Activated gamma-delta T cell treated with anti-CD3 and anti-CD28 coated beads, Interleukin-2, amount 50 U/mL, for 16 hours (primary cell): ENCODE results near the gene ROBO1.

Experiments
- DNase-seq: peaks from one replicate; pipeline ENCODE4 v3.0.0-alpha.2; 2020; ENCODE audit warnings: low read depth

ROBO1 gene

DNA sequence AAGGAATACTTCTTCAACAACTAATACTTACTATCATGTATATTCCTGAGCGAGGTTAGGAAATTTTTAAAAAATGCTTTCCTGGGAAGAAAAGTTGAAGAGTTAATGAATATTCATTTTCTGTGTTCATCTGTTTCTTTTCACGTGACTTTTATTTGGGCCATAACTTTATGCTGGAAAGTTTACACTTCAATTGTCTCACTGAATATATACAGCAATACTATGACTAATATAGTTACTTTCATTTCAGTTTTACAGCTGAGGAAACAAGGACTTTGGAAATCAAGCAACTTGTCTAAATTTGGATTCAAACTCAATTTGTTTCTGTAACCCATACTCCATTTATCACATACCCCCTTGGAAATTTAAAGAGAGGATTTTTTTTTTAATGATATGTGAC lies 894.2 kb downstream of the ROBO1 start:
- DNase-seq = no peak

DNA sequence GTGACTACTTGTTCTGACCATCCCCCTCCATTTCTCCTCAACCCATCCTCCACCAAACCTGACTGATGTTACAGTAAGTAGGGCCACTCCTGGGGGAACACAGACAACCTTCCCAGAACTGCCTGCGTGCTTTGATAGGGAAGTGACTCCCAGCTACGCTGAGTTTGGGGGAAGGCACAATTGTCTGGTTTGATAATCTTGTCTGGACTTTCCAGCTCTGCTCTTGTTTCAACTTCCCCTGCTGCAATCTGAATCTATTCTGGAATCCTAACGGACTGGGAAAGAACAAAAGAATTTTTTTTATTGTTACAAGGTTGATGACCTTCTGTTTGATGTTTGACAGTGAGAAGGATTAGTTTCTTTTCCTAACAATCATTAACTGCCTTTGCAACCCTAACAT lies 895.6 kb downstream of the ROBO1 start:
- no peak for DNase-seq

DNA sequence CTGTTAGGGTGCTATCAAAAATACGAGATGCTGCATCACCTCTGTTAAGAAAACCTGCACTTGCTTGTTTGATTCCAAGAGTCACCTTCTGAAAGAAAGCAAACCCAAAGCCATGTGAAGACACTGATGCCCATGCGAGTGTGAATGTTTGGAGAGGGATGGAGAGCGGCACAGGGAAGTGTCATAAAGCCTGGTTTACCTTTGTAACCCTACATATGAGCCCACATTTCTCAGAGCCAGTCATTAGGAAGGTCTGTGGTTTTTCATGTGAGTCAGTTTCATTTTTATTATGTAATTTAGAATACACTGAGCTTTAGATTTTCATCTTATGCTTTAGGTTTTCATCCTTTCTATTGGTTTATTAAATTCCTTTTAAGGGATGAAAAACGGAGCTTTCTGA lies 896.8 kb downstream of the ROBO1 start:
- no peak for DNase-seq

DNA sequence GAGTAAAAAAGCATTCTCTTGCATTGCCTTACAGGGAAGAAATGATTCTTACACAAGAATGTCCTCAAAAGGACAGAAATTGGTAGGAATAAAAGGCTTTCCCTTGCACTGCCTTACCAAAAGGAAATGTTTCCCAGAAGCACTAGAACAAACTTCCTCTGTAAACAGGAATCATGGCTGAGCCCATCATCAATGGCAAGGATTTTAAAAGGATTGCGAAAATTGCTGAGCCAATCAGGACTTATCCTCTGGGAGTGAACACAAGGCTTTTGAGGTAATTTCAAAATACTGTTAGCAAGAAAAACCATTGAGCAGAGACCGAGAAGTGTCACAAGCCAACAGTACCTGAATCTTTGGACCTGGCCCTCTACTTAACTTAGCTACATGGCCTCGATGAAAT lies 897.3 kb downstream of the ROBO1 start:
- no peak for DNase-seq

DNA sequence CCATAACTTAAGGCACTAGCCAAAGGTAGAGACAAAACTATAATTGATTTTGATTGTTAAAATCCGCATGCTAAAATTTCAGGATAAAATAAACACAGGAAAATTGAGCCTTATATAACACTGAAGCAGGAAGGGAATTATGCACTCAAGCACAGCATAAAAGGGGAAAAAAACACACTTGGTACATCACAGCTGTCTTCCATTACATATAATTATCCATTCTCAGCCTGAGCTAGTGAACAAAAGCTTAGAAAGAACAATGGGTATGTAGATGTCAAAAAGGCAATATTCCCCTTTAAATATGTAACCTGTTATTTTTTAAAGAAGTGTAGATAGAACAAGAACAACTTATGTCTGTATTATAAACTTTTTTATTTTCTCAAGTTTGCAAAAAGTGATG lies 899.2 kb downstream of the ROBO1 start:
- no peak for DNase-seq

DNA sequence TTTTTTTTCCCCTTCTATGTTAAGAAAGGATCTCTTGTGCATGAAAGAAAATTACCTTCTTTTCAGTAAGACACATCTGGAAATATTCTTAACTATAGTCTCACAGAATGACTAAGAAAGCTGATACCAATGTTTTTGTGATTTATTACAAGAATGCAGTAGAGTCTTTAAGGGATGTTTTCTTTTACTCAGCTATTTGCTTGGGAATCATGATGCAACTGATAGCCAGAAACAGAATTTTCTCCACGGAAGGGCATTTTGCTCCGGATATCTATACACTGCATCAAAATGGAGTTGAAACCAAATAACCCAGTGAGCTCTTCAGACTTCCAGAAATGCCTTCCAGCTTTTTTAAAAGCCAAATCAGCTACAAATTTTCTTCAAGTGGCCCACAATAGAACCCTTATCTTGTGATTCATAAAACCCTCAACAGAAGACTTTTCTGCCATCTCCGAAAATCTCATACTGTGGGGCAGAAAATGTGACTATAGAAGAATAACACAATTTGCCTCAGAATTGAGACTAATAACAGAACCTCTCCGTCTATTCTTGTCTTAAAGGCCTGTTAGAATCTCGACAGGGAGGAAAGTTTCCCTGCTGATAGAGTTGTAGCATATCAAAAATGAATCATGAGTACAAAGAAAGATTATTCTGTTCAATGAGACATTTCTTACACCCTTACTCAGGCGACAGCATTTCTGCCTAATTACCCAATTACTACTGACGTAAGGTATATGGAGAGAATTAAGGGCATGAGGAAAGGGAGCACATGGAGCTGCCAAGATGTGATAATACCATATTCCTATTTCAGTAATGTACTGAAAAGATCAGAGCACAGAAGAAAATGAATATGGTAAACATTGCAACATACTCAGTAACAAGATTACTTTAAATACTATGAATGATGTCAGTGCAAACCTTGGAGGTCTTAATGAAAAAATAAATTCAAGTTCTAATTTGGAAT lies 900.1 kb downstream of the ROBO1 start:
- DNase-seq = no peak

DNA sequence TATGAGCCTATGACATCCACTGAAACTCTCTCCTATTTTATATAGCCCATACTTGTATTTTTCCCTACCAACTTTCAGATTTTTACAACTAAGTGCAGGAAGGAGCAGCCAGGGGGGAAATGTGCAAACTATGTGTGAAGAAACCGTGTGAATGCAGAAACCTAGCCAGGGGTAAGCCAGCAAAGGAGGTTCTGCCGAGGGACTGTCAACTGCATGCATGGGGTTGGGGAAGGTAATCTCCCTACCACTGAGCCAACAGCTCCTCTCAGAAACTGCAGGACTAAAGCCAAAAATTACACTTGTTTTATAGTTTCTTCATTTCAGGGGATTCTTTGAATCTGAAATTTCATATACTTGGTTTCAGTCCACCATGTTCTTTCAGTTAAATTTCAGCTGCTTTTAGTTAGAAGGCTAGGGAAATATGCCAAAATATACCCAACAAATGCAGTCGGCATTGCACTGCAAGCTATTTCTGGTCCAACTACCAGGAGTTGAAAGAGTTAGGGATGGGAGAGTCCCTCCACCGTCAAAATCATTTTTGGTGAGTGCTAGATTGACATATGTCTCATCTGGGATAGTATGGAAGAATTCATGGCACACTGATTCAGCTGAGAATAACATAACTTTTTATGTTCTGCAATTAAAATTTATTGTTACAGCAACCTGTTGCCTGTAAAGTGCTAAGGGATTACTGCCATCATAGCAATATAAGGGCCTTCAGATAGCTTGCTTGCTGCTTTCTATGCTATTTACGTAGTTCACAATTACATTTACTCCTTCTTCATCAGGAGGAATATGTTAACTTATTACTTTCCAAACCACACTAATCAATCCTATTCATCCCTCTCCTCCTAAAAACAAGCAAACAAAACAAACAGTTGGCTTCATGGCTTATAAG lies 904.2 kb downstream of the ROBO1 start:
- no peak for DNase-seq

DNA sequence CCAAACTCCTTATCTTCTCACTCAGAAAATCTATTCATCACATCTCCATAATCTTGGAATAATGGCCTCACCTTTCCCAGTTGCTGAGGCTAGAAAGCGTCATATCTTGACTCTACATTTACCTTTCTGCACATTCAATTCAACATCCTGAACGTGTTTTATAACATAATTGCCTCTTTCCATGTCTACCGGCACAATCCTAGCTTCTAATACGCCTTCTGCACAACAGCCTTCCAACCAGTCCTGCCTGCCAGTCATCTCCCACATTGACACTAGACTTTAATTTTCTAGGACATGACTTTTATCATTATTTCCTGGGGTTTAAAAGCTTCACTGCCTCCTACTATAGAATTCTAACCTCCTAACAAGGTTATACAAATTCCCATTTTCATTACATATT lies 906.6 kb downstream of the ROBO1 start:
- no peak for DNase-seq

DNA sequence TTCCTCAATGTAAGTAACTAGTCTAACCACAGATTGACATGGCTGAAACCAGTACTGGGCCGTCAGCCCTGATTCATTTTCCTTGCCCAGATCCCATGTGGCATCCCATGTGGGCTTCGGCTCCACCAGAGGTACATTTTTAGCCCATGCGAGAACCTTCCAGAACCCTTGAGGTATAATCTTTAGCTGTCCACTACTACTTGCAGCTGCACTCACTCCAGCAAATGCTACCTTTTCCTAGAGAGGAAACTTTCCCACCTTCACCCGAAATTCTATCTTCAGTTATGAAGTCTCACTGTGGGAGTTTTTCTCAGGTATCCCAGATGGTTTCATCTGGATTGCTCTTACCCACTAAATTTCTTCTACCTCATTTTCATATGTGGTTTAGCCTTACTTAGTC lies 907.2 kb downstream of the ROBO1 start:
- DNase-seq = no peak

DNA sequence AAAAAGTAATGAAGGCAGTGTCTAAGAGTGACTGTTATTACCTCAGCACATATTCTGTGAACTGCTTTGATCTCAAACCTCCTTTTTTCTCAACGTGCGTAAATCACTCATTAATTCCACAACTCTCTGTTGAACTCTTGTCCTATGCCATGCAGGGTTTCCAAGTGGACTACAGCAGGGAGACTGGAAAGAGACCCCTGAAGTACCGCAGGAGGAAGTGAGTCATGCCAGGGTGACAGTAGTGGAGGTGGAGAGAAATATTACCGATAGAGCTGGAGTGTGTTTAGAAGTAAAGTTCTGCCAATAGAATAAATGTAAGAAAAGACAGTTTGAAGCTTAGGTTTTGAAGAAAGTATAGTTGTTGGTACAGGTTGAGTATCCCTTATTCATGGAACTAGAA lies 908.9 kb downstream of the ROBO1 start:
- no peak for DNase-seq

DNA sequence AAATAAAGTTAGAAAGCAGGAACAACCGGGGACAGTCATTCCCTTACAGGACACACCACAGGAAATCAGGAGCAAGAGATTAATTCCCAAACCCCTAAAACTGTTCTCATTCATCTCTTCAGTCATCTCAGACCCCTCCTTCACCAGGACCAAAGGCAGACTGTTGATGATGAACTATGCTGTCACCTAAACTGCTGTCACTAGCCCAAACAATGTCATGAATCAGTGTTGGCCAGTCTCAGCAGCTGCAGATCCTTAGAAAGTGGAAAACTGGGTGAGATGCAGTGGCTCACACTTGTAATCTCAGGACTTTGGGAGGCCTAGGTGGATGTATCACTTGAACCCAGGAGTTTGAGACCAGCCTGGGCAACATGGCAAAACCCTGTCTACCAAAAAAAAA lies 909.6 kb downstream of the ROBO1 start:
- DNase-seq = no peak

DNA sequence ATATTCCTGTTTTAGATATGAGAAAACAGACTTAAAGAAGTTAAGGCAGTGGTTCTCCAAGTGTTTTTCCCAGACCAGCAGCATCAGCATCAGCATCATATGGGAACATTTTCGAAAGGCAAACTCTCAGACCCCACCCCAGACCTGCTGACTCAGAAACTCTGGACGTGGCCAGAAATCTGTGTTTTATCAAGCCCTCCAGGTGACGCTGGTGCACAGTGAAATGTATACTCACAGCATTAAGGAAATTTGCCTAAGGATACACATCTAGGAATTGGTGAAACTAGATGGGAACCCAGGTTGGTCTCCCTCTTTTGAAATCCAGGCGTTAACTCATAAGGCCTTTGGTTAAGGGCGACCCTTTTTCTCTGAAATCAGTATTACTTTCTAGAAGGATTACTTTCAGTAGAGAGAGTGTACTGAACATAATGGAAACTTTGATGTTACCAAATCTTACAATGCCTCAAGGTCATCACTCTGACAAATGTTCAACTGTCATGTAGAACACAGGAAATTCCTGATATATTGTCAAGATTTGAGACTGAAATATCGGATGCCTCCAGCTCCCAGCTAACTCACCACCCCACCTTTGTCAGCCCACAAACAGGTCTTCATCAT lies 910.2 kb downstream of the ROBO1 start:
- no peak for DNase-seq

DNA sequence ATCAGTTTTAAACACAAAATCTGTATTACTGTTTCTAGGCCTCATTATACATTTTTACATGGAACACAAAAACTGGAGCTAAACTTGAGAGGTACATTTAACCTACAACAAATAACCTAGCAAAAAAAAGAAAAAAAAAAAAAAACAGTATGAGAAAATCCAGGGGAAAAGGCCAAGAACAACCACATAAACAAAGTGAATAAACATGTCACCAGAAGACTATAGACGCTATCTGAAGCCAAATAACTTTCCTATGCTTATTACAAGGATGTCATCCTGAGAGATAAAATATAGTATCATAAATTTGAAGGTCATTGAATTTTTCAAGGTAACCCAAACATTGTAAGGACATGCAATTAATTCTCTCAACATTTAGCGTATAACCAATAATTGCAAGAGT lies 911.6 kb downstream of the ROBO1 start:
- DNase-seq = no peak

DNA sequence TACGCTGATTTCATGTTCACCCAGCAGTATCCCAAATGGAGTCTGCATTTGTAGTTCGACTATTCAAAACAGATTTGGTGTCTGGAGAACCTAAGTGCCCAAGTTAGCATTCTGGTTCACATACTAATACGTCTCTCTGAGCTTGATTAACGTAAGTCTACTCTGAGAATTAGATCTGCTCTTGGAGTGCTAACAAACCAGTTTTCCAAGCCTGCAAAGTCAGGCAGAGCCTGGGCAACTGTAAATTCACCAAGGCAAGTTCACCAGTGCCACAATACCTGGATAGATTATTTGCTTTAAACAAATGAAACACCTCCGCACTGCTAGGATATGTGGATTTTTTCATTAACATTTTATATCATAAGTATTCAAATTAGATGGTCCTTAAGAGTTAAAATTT lies 912.6 kb downstream of the ROBO1 start:
- no peak for DNase-seq

DNA sequence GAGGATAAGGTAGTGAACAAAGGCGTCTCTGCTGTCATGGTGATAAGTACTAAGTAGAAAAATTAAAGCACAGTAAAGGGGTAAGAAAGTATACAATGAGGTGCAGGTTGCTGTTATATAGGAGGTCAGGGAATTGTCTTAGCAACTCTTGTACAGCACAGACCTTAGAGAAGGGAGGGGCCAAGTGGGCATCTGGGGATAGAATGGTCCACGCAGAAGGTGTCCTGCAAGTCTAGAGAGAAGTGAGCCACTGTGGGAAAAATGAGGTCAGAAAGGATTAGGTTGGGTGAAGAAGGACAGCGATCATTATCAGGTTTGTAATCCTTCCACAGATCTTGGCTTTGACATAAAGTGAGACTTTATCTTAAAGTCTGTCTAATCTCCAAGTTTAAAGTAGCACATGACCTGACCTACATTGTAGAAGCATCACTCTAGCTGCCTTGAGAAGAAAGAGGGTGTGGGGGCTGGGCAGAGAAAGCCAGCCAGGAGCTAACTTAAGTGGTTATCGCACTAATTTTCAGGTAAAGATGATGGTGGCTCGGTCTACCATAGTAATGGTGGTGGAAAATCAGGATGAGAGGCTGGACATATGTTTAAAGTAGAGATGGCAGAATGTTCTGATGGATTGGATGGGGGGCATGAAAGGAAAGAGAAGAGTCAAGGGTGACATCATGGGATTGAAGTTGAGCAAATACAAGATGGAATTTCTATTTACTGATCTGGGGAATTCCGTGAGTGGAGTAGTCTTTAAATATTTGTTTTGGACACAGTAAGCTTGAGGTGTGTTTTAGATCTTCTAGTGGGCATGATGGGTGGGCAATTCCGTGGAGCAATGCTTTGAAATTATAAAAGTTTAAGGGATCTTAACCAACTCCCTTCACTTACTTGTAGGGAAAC lies 919.2 kb downstream of the ROBO1 start:
- no peak for DNase-seq

DNA sequence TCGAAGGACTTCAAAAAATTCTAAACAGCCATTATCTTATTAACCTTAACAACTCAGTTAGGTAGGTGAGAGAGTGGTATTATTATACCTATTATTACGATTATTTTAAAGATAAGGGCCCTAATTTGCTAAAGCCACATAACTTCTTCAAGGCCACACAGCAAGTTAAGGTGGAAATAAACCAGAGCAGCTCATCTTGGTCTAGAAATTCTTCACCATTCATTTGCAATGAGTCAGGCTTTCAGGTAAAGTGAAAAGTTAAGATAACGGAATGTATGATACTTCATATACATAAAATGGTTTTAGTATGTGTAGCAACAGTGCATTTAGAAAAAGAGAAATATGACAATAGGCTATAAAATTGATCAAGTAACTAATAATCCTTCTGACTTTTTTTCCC lies 920.2 kb downstream of the ROBO1 start:
- DNase-seq = no peak

DNA sequence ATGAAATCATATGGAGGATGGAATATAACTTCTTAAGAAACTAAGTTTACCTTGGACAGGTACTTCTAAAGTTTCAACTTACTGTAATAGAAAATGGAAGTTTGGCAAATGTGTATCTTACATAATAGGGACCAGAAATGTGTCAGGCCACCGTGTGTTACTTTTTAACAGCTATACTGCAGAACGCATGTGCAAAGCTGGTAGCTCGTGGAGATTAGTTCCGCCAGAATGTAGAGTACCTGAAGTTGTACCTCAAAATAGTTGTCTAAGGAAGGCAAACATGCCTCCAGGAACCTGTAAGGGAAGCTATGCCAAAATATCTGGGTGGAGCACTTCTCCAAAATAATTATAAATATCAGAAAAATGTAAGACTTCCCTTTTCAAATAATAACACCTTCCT lies 920.6 kb downstream of the ROBO1 start:
- DNase-seq = no peak

DNA sequence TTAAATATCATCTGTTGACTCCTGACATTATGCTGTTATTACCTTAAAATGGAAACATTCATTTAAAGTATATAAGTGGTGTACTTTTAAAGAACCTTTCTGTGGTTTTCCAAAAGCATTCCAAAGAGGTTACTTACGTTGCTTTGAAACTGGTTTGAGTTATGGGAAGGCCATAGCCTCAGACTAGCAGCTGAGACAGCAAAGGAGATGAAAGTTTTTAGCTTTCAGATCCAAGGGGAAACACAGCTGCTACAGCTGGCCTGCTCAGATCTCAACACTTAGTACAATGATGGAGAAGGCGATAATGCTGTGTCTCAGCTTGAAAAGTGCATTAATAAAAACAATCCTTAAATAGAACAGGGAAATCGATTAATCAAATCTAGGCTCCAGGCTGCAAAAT lies 921.1 kb downstream of the ROBO1 start:
- DNase-seq = no peak

DNA sequence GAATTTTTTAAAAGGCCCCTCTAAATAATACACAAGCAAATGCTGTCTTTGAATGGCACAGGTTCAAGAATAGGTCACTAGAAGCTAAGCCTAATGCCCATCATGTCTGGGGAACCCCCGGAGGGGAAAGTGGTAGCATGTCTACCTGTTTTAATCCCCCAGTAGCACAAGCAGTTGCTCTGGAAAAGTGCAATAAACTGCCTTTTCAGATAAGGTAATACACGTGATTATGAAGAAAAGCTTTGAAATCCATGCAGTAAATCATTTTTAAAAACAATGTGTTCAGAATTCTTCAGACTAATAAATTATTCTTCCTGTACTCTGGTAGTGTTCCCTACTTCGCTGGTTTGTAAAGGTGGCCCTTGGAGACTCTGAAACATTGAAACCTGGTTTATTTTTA lies 922.2 kb downstream of the ROBO1 start:
- DNase-seq = no peak

DNA sequence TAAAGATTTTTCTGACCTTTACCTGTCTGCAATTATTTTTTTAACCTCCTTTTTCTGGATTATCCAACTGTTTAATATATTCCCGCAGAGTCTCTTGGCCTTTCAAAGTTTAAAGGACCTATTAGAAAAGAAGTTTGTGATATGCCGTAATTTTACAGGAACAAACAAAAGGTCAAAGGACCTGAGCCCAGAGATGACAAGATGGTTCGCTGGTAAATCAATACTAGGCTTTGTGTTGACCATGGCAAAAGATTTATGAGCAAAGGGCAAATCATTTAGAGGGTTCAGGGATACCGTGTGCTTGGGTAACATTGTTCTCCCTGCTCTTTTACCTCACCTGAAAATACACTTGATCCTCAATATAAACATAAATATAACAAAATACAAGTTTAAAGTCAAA lies 923.5 kb downstream of the ROBO1 start:
- no peak for DNase-seq

DNA sequence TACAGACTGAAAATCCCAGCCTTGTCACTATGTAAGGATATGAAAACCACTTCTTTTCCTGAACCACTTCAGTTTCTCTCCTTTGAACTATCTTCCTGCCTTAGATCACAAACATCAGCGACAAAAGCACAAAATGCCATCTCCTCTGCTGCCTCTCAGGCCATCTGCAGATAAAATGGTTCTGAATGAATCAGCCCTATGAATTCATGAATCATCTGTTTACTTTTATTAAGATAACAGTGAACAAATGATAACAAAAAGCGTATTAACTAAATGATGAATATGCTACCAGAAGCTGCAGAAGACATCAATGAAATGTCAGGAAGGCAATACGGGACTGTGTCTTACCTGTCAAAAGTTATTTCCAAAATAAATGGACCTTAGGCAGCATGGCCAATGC lies 928.1 kb downstream of the ROBO1 start:
- no peak for DNase-seq

DNA sequence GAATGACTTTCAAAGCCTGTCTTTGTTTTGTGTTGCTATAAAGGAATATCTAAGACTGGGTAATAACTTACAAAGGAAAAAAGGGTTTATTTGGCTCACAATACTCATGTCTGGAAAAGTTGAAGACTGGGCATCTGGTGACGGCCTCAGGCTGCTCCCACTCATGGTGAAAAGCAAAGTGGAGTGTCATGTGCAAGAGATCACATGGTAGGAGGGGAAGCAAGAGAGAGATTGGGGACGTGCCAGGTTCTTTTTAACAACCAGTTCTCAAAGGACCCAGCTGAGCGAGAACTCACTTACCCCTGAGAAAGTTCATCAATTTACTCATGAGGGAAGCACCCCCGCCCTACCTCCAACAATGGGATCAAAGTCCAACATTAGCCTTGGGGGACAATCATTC lies 929.4 kb downstream of the ROBO1 start:
- DNase-seq = no peak
